HAP-1 (cell line): ENCODE results near the gene LBH.

Experiments
- DNase-seq, 2 experiments: peaks; one replicate each; pipeline ENCODE4 v3.0.0-alpha.2; 2016 to 2020; ENCODE audit warnings: low spot score in 2 of 2
- H3K27me3 ChIP-seq: fragments of 250-450 bp; sonication (Bioruptor Pico); 2 replicates; pipeline ENCODE4 v1.5.1; 2020; ENCODE audit warnings: low read depth, mild to moderate bottlenecking, moderate library complexity
- H3K36me3 ChIP-seq: fragments of 250-450 bp; sonication (Bioruptor Pico); replicated peaks from 2 replicates; pipeline ENCODE4 v1.5.1; 2020; ENCODE audit warnings: mild to moderate bottlenecking
- H3K4me1 ChIP-seq: fragments of 250-450 bp; sonication (Bioruptor Pico); 2 replicates; pipeline ENCODE4 v1.5.1; 2020; ENCODE audit warnings: mild to moderate bottlenecking
- H3K4me3 ChIP-seq: fragments of 250-450 bp; sonication (Bioruptor Pico); 2 replicates; pipeline ENCODE4 v1.5.1; 2020; ENCODE audit warnings: mild to moderate bottlenecking, moderate library complexity
- H3K9me3 ChIP-seq: fragments of 250-450 bp; sonication (Bioruptor Pico); 2 replicates; pipeline ENCODE4 v1.5.1; 2020; ENCODE audit warnings: mild to moderate bottlenecking, moderate library complexity
- in situ Hi-C: fragments of 300-500 bp; cut with MboI; formaldehyde crosslinking; loops from 3 replicates; pipeline ENCODE4 v1.14.3; 2020; ENCODE audit warnings: low sequenced_read_pairs, inconsistent platforms, mixed read lengths

LBH gene

GRCh38 chr2:30234180-30234971 is 3.0 kb downstream of the LBH start:
- H3K4me1 ChIP-seq, result peaks cover 9% of the 10 kb centered on the region
- in situ Hi-C loops, result loop anchor here (10.0 kb wide), 1 partner anchor 210 kb away; the partner anchor contains the start of gene LCLAT1
- no peaks in the 10 kb centered on the region for H3K9me3 ChIP-seq
- DNase-seq, result peak; percentile 53 to 78
- peak overlapping the region; percentile 86; the same call in 1 of the 2 replicates for H3K4me3 ChIP-seq
- H3K27me3 ChIP-seq, result no peaks in the 10 kb centered on the region
- H3K36me3 ChIP-seq, result peaks cover 46% of the 10 kb centered on the region

- Histone ChIP-seq H3K36me3 (peaks cover 53% of the 10 kb centered on the region), H3K4me1 (peaks cover 9% of the 10 kb centered on the region), H3K9me3 (no peaks in the 10 kb centered on the region), H3K27me3 (no peaks in the 10 kb centered on the region), H3K4me3 (no peak overlapping the region)
- in situ Hi-C loops, result loop anchor here (10.0 kb wide), 1 partner anchor 210 kb away; the partner anchor contains the start of gene LCLAT1
- DNase-seq, result no peak
Observed at GRCh38 chr2:30235008-30235655, 3.8 kb downstream of the LBH start.

GRCh38 chr2:30235859-30236535 is 4.7 kb downstream of the LBH start:
- Histone ChIP-seq H3K4me3 (no peak overlapping the region), H3K9me3 (no peaks in the 10 kb centered on the region), H3K36me3 (peaks cover 62% of the 10 kb centered on the region), H3K27me3 (no peaks in the 10 kb centered on the region), H3K4me1 (peaks cover 9% of the 10 kb centered on the region)
- no peak for DNase-seq
- in situ Hi-C loops, result loop anchor here (10.0 kb wide), 1 partner anchor 209 kb away; the partner anchor contains the start of gene LCLAT1

GRCh38 chr2:30236591-30237238 is 5.4 kb downstream of the LBH start:
- Histone ChIP-seq H3K4me1 (peaks cover 9% of the 10 kb centered on the region), H3K27me3 (no peaks in the 10 kb centered on the region), H3K36me3 (peaks cover 65% of the 10 kb centered on the region), H3K4me3 (no peak overlapping the region), H3K9me3 (no peaks in the 10 kb centered on the region)
- in situ Hi-C loops, result loop anchor here (10.0 kb wide), 1 partner anchor 208 kb away; the partner anchor contains the start of gene LCLAT1
- DNase-seq, result no peak

GRCh38 chr2:30237239-30237965 is 6.1 kb downstream of the LBH start:
- Histone ChIP-seq H3K27me3 (no peaks in the 10 kb centered on the region), H3K36me3 (peaks cover 69% of the 10 kb centered on the region), H3K4me3 (no peak overlapping the region), H3K4me1 (peaks cover 9% of the 10 kb centered on the region), H3K9me3 (no peaks in the 10 kb centered on the region)
- in situ Hi-C loops, result loop anchor here (10.0 kb wide), 1 partner anchor 207 kb away; the partner anchor contains the start of gene LCLAT1
- DNase-seq, result no peak

- peaks cover 8% of the 10 kb centered on the region for H3K4me1 ChIP-seq
- H3K4me3 ChIP-seq, result no peak overlapping the region
- H3K27me3 ChIP-seq, result no peaks in the 10 kb centered on the region
- no peaks in the 10 kb centered on the region for H3K9me3 ChIP-seq
- no peak for DNase-seq
- in situ Hi-C loops, result loop anchor here (10.0 kb wide), 1 partner anchor 207 kb away; the partner anchor contains the start of gene LCLAT1
- peaks cover 72% of the 10 kb centered on the region for H3K36me3 ChIP-seq
Observed at GRCh38 chr2:30237966-30238800, 6.8 kb downstream of the LBH start.

GRCh38 chr2:30239308-30239985 is 8.1 kb downstream of the LBH start:
- Histone ChIP-seq H3K27me3 (no peaks in the 10 kb centered on the region), H3K36me3 (peaks cover 70% of the 10 kb centered on the region), H3K9me3 (no peaks in the 10 kb centered on the region), H3K4me1 (no peaks in the 10 kb centered on the region; the same call in 1 of the 2 replicates), H3K4me3 (no peak overlapping the region)
- in situ Hi-C loops, result loop anchor here (10.0 kb wide), 1 partner anchor 205 kb away; the partner anchor contains the start of gene LCLAT1
- peak; percentile 66 to 86 for DNase-seq

GRCh38 chr2:30239986-30240752 is 8.8 kb downstream of the LBH start:
- Histone ChIP-seq H3K9me3 (no peaks in the 10 kb centered on the region), H3K4me3 (no peak overlapping the region), H3K4me1 (peaks cover 4% of the 10 kb centered on the region), H3K36me3 (peaks cover 62% of the 10 kb centered on the region), H3K27me3 (no peaks in the 10 kb centered on the region)
- in situ Hi-C loops, result loop anchor here (10.0 kb wide), 1 partner anchor 205 kb away; the partner anchor contains the start of gene LCLAT1
- DNase-seq, result no peak

GRCh38 chr2:30243231-30243630 is 11.9 kb downstream of the LBH start:
- DNase-seq, result no peak
- H3K36me3 ChIP-seq, result peaks cover 44% of the 10 kb centered on the region
- no peaks in the 10 kb centered on the region for H3K27me3 ChIP-seq
- H3K4me3 ChIP-seq, result no peak overlapping the region
- no peaks in the 10 kb centered on the region for H3K9me3 ChIP-seq
- peaks cover 13% of the 10 kb centered on the region for H3K4me1 ChIP-seq
- in situ Hi-C loops, result no loop called here

GRCh38 chr2:30245364-30245763 is 14.0 kb downstream of the LBH start:
- in situ Hi-C loops, result no loop called here
- H3K9me3 ChIP-seq, result no peaks in the 10 kb centered on the region
- H3K4me1 ChIP-seq, result peaks cover 13% of the 10 kb centered on the region
- DNase-seq, result no peak
- peaks cover 27% of the 10 kb centered on the region for H3K36me3 ChIP-seq
- no peak overlapping the region for H3K4me3 ChIP-seq
- no peaks in the 10 kb centered on the region for H3K27me3 ChIP-seq

- peaks cover 16% of the 10 kb centered on the region; the same call in 1 of the 2 replicates for H3K36me3 ChIP-seq
- no peaks in the 10 kb centered on the region for H3K9me3 ChIP-seq
- no peak for DNase-seq
- H3K4me3 ChIP-seq, result no peak overlapping the region
- in situ Hi-C loops, result no loop called here
- H3K4me1 ChIP-seq, result peaks cover 32% of the 10 kb centered on the region
- no peaks in the 10 kb centered on the region for H3K27me3 ChIP-seq
Observed at GRCh38 chr2:30248791-30249190, 17.5 kb downstream of the LBH start.
